Psoas muscle (tissue), 8 donors: ENCODE measurements around the gene LRRC75B. TPM values are rescaled to one million over a fixed set of nuclear protein-coding genes. Genes with fewer than 3 reads are reported as not detected.

ENCODE experiments used
- ATAC-seq, 4 donors: fragments of 200-7000 bp; cut with Tn5 transposase; one replicate each; pipeline ENCODE4 v1.9.1; 2020; ENCODE audit warnings: moderate library complexity in 3 of 4, mild to moderate bottlenecking in 2 of 4
- DNase-seq, 2 donors: peaks; one replicate each; pipeline ENCODE4 v3.0.0-alpha.2; 2020
- H3K27ac ChIP-seq: fragments of 200-600 bp; one replicate; pipeline ENCODE4 v1.8.0; 2022
- H3K27me3 ChIP-seq, 3 donors: fragments of 200-600 bp in 1 of 3; one replicate each; pipeline versions ENCODE4 v1.6.1 to v1.8.0; 2013 to 2022; ENCODE audit warnings: low read length in 2 of 3, mild to moderate bottlenecking in 2 of 3, moderate library complexity in 1 of 3; ENCODE audit not compliant: insufficient read depth in 3 of 3
- H3K36me3 ChIP-seq, 2 donors: fragments of 200-600 bp in 1 of 2; one replicate each; pipeline versions ENCODE4 v1.6.1 to v1.8.0; 2013 to 2022; ENCODE audit warnings: low read depth in 1 of 2, mild to moderate bottlenecking in 1 of 2, moderate library complexity in 1 of 2; ENCODE audit not compliant: insufficient read depth in 1 of 2
- H3K4me1 ChIP-seq: fragments of 200-600 bp; one replicate; pipeline ENCODE4 v1.8.0; 2022
- H3K4me3 ChIP-seq: fragments of 200-600 bp; one replicate; pipeline ENCODE4 v1.8.0; 2022; ENCODE audit warnings: mild to moderate bottlenecking
- H3K9me3 ChIP-seq: fragments of 200-600 bp; one replicate; pipeline ENCODE4 v1.8.0; 2022
- WGBS, 3 donors: extraction: QIAGEN DNeasy Blood & Tissue Kit; methylation state at CpG; one replicate each; pipeline versions ENCODE4 v1.1.6 to v1.1.7; 2013; 5-methylcytosine and 5-hydroxymethylcytosine counted together
- intact Hi-C, 2 donors: fragments of 100-400 bp; cut with DNase I; formaldehyde crosslinking; loops; one replicate each; pipeline versions ENCODE4 v1.11.0 to v1.14.2; 2022
- polyA plus RNA-seq, 3 donors: library from polyadenylated mRNA; stranded (reverse); fragments of 200-250 nt; gene quantifications; one replicate each; pipeline ENCODE4 v1.2.3, GENCODE V29; 2013
- total RNA-seq, 4 donors: library from RNA; stranded (reverse); fragmentation: NEBNext Ultra II Directional in 2 of 4; extraction: Animal tissue kit (Norgen Biotek cat#: 25700) in 2 of 4; gene quantifications; one replicate each; pipeline versions ENCODE4 v1.2.1 to v1.2.4, GENCODE V29; 2021 to 2023
- TF ChIP-seq, protein P1 (sequence below): fragments of 200-600 bp; IDR thresholded peaks from one replicate; pipeline ENCODE4 v1.8.0; 2022; ENCODE audit warnings: antibody characterized with exemption
- donor health status: healthy with polysubstance abuse.
- donor health status: DM: no; HTN: no; CAD: no; lungs with moderate emphysema.
- donor health status: Bipolar disorder and iron deficiency.
- donor health status: healthy.
- donor health status: DM: yes; HTN: yes; CAD: no.
- donor health status: DM: no; HTN: no; CAD: no.
- donor health status: DM: no; HTN: no; CAD: no.
- donor health status: DM: yes; HTN: yes; CAD: no.

The LRRC75B gene
- total and polyA plus RNA-seq, 7 donors = 0.93 to 4.1 (median 2.2) TPM

DNA sequence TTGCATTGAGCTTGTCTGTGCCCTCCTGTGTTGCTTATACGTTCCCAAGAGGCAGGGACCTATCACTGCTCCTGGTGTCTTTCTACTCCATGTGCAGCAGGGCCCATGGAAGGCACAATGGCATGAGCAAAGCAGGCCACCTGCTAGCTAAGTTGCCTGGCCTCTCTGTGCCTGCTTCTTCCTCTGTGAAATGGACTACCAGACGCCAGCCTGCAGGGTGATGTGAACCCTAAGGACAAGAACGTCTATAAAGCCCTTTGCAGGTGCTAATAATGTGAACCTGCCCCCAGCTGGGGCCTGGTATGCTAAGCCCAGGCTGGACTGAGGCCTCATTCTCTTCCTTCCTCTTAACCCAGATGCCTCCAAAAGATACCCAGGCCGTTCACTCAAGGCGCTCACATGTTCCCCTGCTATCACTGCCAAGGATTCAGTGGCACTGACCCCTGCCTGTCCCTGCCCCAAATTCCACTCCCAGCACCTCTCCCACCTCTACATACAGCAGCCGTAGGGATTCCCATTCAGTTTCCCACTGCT lies 41.9 kb downstream of the LRRC75B start:
- no peak for ATAC-seq
- peaks cover 4 to 45% of the 10 kb centered on the region in 2 donors for H3K36me3 ChIP-seq
- WGBS, 3 donors = 51 to 71% (median 53%) methylated on average over 6 of the region's 6 CpGs
- H3K27ac ChIP-seq = no peak overlapping the region
- TF ChIP-seq, protein P1, sequence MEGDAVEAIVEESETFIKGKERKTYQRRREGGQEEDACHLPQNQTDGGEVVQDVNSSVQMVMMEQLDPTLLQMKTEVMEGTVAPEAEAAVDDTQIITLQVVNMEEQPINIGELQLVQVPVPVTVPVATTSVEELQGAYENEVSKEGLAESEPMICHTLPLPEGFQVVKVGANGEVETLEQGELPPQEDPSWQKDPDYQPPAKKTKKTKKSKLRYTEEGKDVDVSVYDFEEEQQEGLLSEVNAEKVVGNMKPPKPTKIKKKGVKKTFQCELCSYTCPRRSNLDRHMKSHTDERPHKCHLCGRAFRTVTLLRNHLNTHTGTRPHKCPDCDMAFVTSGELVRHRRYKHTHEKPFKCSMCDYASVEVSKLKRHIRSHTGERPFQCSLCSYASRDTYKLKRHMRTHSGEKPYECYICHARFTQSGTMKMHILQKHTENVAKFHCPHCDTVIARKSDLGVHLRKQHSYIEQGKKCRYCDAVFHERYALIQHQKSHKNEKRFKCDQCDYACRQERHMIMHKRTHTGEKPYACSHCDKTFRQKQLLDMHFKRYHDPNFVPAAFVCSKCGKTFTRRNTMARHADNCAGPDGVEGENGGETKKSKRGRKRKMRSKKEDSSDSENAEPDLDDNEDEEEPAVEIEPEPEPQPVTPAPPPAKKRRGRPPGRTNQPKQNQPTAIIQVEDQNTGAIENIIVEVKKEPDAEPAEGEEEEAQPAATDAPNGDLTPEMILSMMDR = no peak
- intact Hi-C loops = loop anchor here in 1 of 2 donors (10.0 kb wide), 1 partner anchor 636 kb away; no protein-coding TSS in a partner anchor
- no peak for DNase-seq
- peaks cover 39% of the 10 kb centered on the region for H3K4me1 ChIP-seq
- H3K27me3 ChIP-seq = no peaks in the 10 kb centered on the region
- H3K4me3 ChIP-seq = no peak overlapping the region
- no peaks in the 10 kb centered on the region for H3K9me3 ChIP-seq

DNA sequence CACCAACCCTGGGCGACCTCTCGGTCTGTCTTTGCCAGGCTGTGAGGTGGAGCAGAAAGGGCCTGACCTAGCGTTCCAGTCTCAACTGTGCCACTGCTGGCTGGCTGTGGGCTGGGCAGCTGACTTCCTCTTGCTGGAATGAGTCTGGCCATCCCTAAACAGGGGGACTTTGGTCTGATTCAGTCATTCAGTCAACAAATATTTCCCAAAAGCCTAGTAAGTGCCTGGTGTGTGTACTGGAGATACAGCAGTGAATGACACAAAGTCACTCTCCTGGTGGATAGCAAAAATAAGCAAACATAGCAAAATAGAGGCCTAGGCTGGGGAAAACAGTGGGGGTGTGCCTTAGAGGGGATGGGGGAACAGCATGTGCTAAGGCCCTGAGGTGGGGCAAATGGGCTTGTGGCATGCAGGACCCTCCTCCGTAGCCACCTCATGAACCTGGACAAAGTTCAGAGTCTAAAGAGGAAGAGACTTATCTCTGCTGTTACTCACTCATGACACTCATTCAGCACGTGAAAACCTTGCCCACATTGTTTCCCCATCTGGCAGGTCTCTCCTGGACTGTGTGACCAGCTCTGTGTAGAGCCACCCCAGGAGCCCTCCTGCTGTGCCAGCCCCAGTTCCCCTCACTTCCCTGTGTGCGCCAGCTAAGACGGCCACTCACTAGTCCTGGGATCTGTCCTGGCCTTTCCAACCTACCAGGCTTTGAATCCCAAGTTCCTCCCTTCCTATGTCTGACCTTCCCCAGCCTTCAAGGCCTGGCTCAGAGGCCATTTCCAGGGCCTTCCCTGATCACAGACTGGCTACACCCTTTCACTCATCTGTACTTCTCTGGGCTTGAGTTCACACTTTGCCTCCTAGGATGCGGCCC lies 42.6 kb downstream of the LRRC75B start:
- DNase-seq (no peak), ATAC-seq (no peak)
- intact Hi-C loops = loop anchor here in 1 of 2 donors (10.0 kb wide), 1 partner anchor 635 kb away; no protein-coding TSS in a partner anchor
- TF ChIP-seq, protein P1 = no peak
- H3K4me1 ChIP-seq = peaks cover 41% of the 10 kb centered on the region
- 61 to 79% (median 63%) methylated on average over 8 of the region's 8 CpGs for WGBS, 3 donors
- H3K9me3 ChIP-seq = no peaks in the 10 kb centered on the region
- no peaks in the 10 kb centered on the region for H3K27me3 ChIP-seq
- peaks cover 4 to 45% of the 10 kb centered on the region in 2 donors for H3K36me3 ChIP-seq
- no peak overlapping the region for H3K27ac ChIP-seq
- no peak overlapping the region for H3K4me3 ChIP-seq

DNA sequence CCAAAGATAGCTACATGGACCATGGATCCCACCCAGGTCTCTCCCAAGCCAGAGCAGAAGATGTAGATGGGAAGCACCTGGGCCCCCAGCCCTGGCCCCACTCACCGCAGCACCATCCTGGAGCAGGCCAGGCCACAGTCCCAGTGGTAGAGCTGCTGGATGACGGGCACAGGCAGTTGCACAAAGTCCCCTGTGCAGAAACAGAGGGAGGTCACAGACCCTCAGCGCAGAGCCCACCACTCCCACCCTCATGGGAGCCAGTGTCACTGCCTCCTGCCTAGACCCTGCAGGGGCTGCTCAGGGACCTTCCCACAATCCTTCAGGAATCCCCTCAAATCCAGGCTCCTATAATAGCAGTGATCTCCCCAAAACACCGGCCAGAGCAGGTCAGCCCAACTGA lies 44.1 kb downstream of the LRRC75B start:
- H3K36me3 ChIP-seq = peaks cover 4 to 54% of the 10 kb centered on the region in 2 donors
- ATAC-seq = no peak

DNA sequence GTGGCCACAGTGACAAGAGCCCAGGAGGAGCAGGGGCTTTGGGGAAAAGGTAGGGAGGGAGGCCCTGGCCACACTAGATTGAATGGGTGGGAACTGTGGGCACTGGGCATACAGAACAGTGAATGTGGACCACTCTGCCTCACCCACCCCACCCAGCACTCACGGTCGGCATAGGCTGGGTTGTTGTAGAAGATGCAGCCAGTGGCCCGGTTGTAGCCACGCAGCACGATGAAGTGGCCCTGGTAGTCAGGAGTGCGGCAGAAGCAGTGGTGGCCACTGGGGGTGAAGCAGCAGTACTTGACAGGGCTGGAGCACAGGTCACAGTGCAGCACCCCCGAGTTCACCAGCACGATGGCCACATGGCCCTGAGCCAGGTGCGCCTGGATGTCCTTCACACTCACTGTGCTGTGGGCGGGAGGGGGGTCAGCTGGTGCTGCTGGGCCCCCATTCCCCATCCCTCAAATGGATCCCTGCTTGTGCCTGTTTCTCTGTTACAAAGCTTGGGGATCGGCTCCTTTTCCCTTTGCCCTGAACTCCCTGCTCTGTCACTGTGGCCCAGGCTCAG lies 49.1 kb downstream of the LRRC75B start:
- no peak for ATAC-seq
- intact Hi-C loops = no loop called here
- H3K9me3 ChIP-seq = no peaks in the 10 kb centered on the region
- 73 to 80% (median 75%) methylated on average over 11 of the region's 11 CpGs for WGBS, 3 donors
- no peaks in the 10 kb centered on the region for H3K27me3 ChIP-seq
- H3K4me3 ChIP-seq = no peak overlapping the region
- DNase-seq = peak in 1 of 2 donors; percentile 60
- H3K4me1 ChIP-seq = peaks cover 49% of the 10 kb centered on the region
- H3K36me3 ChIP-seq = peaks cover 14 to 77% of the 10 kb centered on the region in 2 donors
- TF ChIP-seq, protein P1 = no peak
- peak overlapping the region; percentile 83 for H3K27ac ChIP-seq

More for the DNA sequence above, 44.1 kb downstream of the LRRC75B start:
- Histone ChIP-seq H3K9me3 (no peaks in the 10 kb centered on the region), H3K27me3 (no peaks in the 10 kb centered on the region), H3K4me3 (no peak overlapping the region), H3K4me1 (peaks cover 50% of the 10 kb centered on the region), H3K27ac (no peak overlapping the region)
- intact Hi-C loops = no loop called here
- 90 to 95% (median 93%) methylated on average over 4 of the region's 4 CpGs for WGBS, 3 donors
- DNase-seq = no peak
- TF ChIP-seq, protein P1 = no peak
